Activated CD8-positive, alpha-beta memory T cell treated with anti-CD3 and anti-CD28 coated beads, Interleukin-2, amount 50 U/mL, for 4 hours (primary cell): ENCODE results near the gene TPP2.

Experiments used
- DNase-seq: peaks from one replicate; pipeline ENCODE4 v3.0.0-alpha.2; 2020

The TPP2 gene

GRCh38 chr13:102696465-102696864 is 99.7 kb downstream of the TPP2 start:
- no peak for DNase-seq

GRCh38 chr13:102697264-102697663 is 100.5 kb downstream of the TPP2 start:
- DNase-seq, result no peak

GRCh38 chr13:102697929-102698648 is 101.3 kb downstream of the TPP2 start:
- DNase-seq, result no peak

GRCh38 chr13:102698649-102698980 is 101.8 kb downstream of the TPP2 start:
- DNase-seq, result no peak

- DNase-seq, result no peak
Observed at GRCh38 chr13:102699504-102699903, 102.7 kb downstream of the TPP2 start.

- no peak for DNase-seq
Observed at GRCh38 chr13:102700088-102701031, 103.6 kb downstream of the TPP2 start.

GRCh38 chr13:102701331-102701730 is 104.5 kb downstream of the TPP2 start:
- no peak for DNase-seq

- DNase-seq, result no peak
Observed at GRCh38 chr13:102702965-102703725, 106.4 kb downstream of the TPP2 start.

GRCh38 chr13:102703726-102704035 is 106.9 kb downstream of the TPP2 start:
- no peak for DNase-seq

GRCh38 chr13:102704238-102705058 is 107.7 kb downstream of the TPP2 start:
- no peak for DNase-seq

- DNase-seq, result no peak
Observed at GRCh38 chr13:102707467-102707866, 110.7 kb downstream of the TPP2 start.

GRCh38 chr13:102708211-102708610 is 111.4 kb downstream of the TPP2 start:
- DNase-seq, result no peak

- DNase-seq, result no peak
Observed at GRCh38 chr13:102708991-102709390, 112.2 kb downstream of the TPP2 start.

GRCh38 chr13:102709536-102709935 is 112.8 kb downstream of the TPP2 start:
- no peak for DNase-seq

- DNase-seq, result no peak
Observed at GRCh38 chr13:102710261-102710679, 113.5 kb downstream of the TPP2 start.

- no peak for DNase-seq
Observed at GRCh38 chr13:102715447-102715846, 118.7 kb downstream of the TPP2 start.

- DNase-seq, result no peak
Observed at GRCh38 chr13:102718746-102719145, 122.0 kb downstream of the TPP2 start.

- no peak for DNase-seq
Observed at GRCh38 chr13:102721800-102722231, 125.0 kb downstream of the TPP2 start.

GRCh38 chr13:102724923-102725322 is 128.1 kb downstream of the TPP2 start:
- DNase-seq, result no peak

- no peak for DNase-seq
Observed at GRCh38 chr13:102726430-102726829, 129.6 kb downstream of the TPP2 start.
